ENCODE results near the gene DCC. TPM values are rescaled to one million over a fixed set of nuclear protein-coding genes. Genes with fewer than 3 reads are reported as not detected.

Gene DCC
- total RNA-seq, 2 donors from 2014 or later: 0.33 TPM; not detected in 1

- Histone ChIP-seq H3K4me1 (no peaks in the 10 kb centered on the region), H3K27me3 (no peaks in the 10 kb centered on the region), H3K36me3 (replicated peaks in 1 of 2; ENCODE audit: insufficient read depth in 1 of 2, low read depth in 2 of 2) (no peaks in the 10 kb centered on the region), H3K4me3 (no peak overlapping the region), H3K9me3 (no peaks in the 10 kb centered on the region), H3K27ac (no peak overlapping the region)
- DNase-seq (no peak), ATAC-seq (no peak)
- intact Hi-C loops (cut with DNase I): no loop called here
- WGBS, 2 donors: 14 to 19% methylated on average over 4 of the region's 4 CpGs
- TF ChIP-seq CTCF (IDR thresholded peaks at IDR 0.05) (no peak), POLR2A (IDR thresholded peaks at IDR 0.05) (no peak)
Measured at GRCh38 chr18:53417003-53417402, 1077.0 kb downstream of the DCC start.

GRCh38 chr18:53421869-53422268, 1081.9 kb downstream of the DCC start:
- ATAC-seq: no peak
- intact Hi-C loops (cut with DNase I): no loop called here

GRCh38 chr18:53422896-53423295, 1082.9 kb downstream of the DCC start:
- intact Hi-C loops (cut with DNase I): no loop called here
- ATAC-seq (no peak), DNase-seq (no peak)
- H3K27ac ChIP-seq: no peak overlapping the region
- no peak overlapping the region for H3K4me3 ChIP-seq
- no peaks in the 10 kb centered on the region for H3K9me3 ChIP-seq
- no peaks in the 10 kb centered on the region for H3K4me1 ChIP-seq
- no peak for TF ChIP-seq POLR2A (IDR thresholded peaks at IDR 0.05)
- TF ChIP-seq CTCF (IDR thresholded peaks at IDR 0.05): no peak
- no peaks in the 10 kb centered on the region for H3K27me3 ChIP-seq
- WGBS, 2 donors: 23 to 28% methylated on average over 2 of the region's 2 CpGs
- no peaks in the 10 kb centered on the region for H3K36me3 ChIP-seq (replicated peaks in 1 of 2; ENCODE audit: insufficient read depth in 1 of 2, low read depth in 2 of 2)

More at GRCh38 chr18:53421869-53422268, 1081.9 kb downstream of the DCC start:
- no peaks in the 10 kb centered on the region for H3K36me3 ChIP-seq (replicated peaks in 1 of 2; ENCODE audit: insufficient read depth in 1 of 2, low read depth in 2 of 2)
- DNase-seq: no peak
- no peak for TF ChIP-seq POLR2A (IDR thresholded peaks at IDR 0.05)
- TF ChIP-seq CTCF (IDR thresholded peaks at IDR 0.05): no peak
- no peak overlapping the region for H3K4me3 ChIP-seq
- no peaks in the 10 kb centered on the region for H3K9me3 ChIP-seq
- H3K27ac ChIP-seq: no peak overlapping the region
- no peaks in the 10 kb centered on the region for H3K4me1 ChIP-seq
- no peaks in the 10 kb centered on the region for H3K27me3 ChIP-seq

GRCh38 chr18:53426666-53427184, 1086.7 kb downstream of the DCC start:
- TF ChIP-seq POLR2A (IDR thresholded peaks at IDR 0.05) (no peak), CTCF (IDR thresholded peaks at IDR 0.05) (no peak)
- DNase-seq: no peak
- WGBS, 2 donors: 19 to 34% methylated on average over 6 of the region's 6 CpGs
- Histone ChIP-seq H3K27me3 (no peaks in the 10 kb centered on the region), H3K4me3 (no peak overlapping the region), H3K4me1 (no peaks in the 10 kb centered on the region), H3K9me3 (no peaks in the 10 kb centered on the region), H3K36me3 (replicated peaks in 1 of 2; ENCODE audit: insufficient read depth in 1 of 2, low read depth in 2 of 2) (no peaks in the 10 kb centered on the region), H3K27ac (no peak overlapping the region)
- intact Hi-C loops (cut with DNase I): no loop called here
- no peak for ATAC-seq

- intact Hi-C loops (cut with DNase I): no loop called here
- Histone ChIP-seq H3K36me3 (replicated peaks in 1 of 2; ENCODE audit: insufficient read depth in 1 of 2, low read depth in 2 of 2) (no peaks in the 10 kb centered on the region), H3K27me3 (no peaks in the 10 kb centered on the region), H3K27ac (no peak overlapping the region), H3K4me3 (no peak overlapping the region), H3K4me1 (no peaks in the 10 kb centered on the region), H3K9me3 (no peaks in the 10 kb centered on the region)
- DNase-seq (no peak), ATAC-seq (no peak)
- 26 to 38% methylated on average over 3 of the region's 3 CpGs for WGBS, 2 donors
- TF ChIP-seq CTCF (IDR thresholded peaks at IDR 0.05): no peak
- no peak for TF ChIP-seq POLR2A (IDR thresholded peaks at IDR 0.05)
Measured at GRCh38 chr18:53441761-53442414, 1101.9 kb downstream of the DCC start.

Measured in body of pancreas (tissue), 4 donors.